ENCODE results near the gene TMEM50A. TPM values are rescaled to one million over a fixed set of nuclear protein-coding genes. Genes with fewer than 3 reads are reported as not detected.

Gene TMEM50A
- total and polyA plus RNA-seq, 9 of the 15 experiments (the other 6 are each of a cell fraction or from before 2014, with no cell fraction given): 43.7 to 195 (median 137) TPM

DNA sequence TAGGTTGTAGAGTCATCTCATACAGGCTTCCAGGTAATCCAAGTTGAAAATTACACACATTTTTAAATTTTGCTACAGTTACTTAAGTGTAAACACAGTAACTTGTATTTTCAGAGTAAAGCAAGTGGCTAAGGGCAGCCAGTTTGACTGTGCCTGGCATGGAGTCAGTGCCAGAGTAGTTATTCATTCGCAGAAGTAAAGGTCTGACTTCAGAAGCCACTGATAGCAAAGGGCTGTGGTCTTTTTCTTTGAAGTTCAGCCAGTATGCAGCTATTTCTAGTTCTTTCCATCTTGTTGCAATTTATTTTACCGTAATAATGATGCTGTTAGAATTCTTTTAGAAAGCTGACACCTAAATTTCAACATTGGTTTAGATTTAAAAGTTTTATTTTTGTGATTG, 9.4 kb downstream of the TMEM50A start:
- ATAC-seq (no peak), DNase-seq (ENCODE audit: extremely low read depth in 1 of 4, low spot score in 3 of 4) (no peak), FAIRE-seq (no peak)
- Histone ChIP-seq H4K20me1 (replicated peaks; ENCODE audit: control insufficient read depth, insufficient read depth, low read length) (no peaks in the 10 kb centered on the region), H3K79me2 (ENCODE audit: control insufficient read depth, insufficient read depth, low read length) (peaks cover 30% of the 10 kb centered on the region), H3K4me3 (no peak overlapping the region), H2AFZ (ENCODE audit: low read depth, low read length) (no peak overlapping the region), H3K9ac (ENCODE audit: insufficient read depth in 1 of 2, low read depth in 2 of 2, low read length in 2 of 2) (no peak overlapping the region), H3K9me1 (ENCODE audit: control insufficient read depth, insufficient read depth, low read length) (no peaks in the 10 kb centered on the region), H3K4me1 (replicated peaks in 1 of 2; ENCODE audit: control insufficient read depth in 2 of 2, insufficient read depth in 2 of 2, low read length in 2 of 2) (no peaks in the 10 kb centered on the region), H3K9me3 (replicated peaks; ENCODE audit: control insufficient read depth, insufficient read depth, low read depth, low read length) (peaks cover 2% of the 10 kb centered on the region; the same call in 1 of the 2 replicates), H3K27ac (ENCODE audit: extremely low read depth, low read depth, low read length) (no peak overlapping the region), H3K36me3 (ENCODE audit: control insufficient read depth, insufficient read depth, low read length) (peaks cover 75% of the 10 kb centered on the region), H3K4me2 (ENCODE audit: insufficient read depth, low read length) (no peak overlapping the region), H3K27me3 (ENCODE audit: control insufficient read depth in 2 of 2, insufficient read depth in 2 of 2, low read length in 2 of 2) (no peaks in the 10 kb centered on the region)
- intact Hi-C loops (cut with micrococcal nuclease): no loop called here
- ChIA-PET POLR2A (interaction anchor here (0.6 to 1.6 kb wide), 4 partner anchors 9 to 498 kb away, joined by 3 to 4 read pairs (median 4); partner anchors contain the start of gene RSRP1), CTCF (ENCODE audit: low intra/inter-chr PET ratio) (no interaction called here)
- no peak for TF ChIP-seq ERF (CRISPR knock-in tag; IDR thresholded peaks at IDR 0.05)
- TF ChIP-seq ZNF311 (CRISPR knock-in tag; IDR thresholded peaks at IDR 0.05): no peak
- TF ChIP-seq, protein P1, sequence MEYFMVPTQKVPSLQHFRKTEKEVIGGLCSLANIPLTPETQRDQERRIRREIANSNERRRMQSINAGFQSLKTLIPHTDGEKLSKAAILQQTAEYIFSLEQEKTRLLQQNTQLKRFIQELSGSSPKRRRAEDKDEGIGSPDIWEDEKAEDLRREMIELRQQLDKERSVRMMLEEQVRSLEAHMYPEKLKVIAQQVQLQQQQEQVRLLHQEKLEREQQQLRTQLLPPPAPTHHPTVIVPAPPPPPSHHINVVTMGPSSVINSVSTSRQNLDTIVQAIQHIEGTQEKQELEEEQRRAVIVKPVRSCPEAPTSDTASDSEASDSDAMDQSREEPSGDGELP (CRISPR knock-in tag; IDR thresholded peaks at IDR 0.05; ENCODE audit: borderline replicate concordance): no peak
- TF ChIP-seq, protein P2, sequence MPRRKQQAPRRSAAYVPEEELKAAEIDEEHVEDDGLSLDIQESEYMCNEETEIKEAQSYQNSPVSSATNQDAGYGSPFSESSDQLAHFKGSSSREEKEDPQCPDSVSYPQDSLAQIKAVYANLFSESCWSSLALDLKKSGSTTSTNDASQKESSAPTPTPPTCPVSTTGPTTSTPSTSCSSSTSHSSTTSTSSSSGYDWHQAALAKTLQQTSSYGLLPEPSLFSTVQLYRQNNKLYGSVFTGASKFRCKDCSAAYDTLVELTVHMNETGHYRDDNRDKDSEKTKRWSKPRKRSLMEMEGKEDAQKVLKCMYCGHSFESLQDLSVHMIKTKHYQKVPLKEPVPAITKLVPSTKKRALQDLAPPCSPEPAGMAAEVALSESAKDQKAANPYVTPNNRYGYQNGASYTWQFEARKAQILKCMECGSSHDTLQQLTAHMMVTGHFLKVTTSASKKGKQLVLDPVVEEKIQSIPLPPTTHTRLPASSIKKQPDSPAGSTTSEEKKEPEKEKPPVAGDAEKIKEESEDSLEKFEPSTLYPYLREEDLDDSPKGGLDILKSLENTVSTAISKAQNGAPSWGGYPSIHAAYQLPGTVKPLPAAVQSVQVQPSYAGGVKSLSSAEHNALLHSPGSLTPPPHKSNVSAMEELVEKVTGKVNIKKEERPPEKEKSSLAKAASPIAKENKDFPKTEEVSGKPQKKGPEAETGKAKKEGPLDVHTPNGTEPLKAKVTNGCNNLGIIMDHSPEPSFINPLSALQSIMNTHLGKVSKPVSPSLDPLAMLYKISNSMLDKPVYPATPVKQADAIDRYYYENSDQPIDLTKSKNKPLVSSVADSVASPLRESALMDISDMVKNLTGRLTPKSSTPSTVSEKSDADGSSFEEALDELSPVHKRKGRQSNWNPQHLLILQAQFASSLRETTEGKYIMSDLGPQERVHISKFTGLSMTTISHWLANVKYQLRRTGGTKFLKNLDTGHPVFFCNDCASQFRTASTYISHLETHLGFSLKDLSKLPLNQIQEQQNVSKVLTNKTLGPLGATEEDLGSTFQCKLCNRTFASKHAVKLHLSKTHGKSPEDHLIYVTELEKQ (CRISPR knock-in tag; IDR thresholded peaks at IDR 0.05): no peak
- TF ChIP-seq RBM22 (IDR thresholded peaks at IDR 0.05; ENCODE audit: low read depth, low read length, poor library complexity, severe bottlenecking): no peak
- no peak for TF ChIP-seq ZBED1 (IDR thresholded peaks at IDR 0.05)
- no TSS peak for BruUV-seq (replicated peaks)
- WGBS (ENCODE audit: insufficient coverage, low coverage, missing lambda C conversion rate): 90% methylated on average over 2 of the region's 2 CpGs
- in situ Hi-C loops (cut with MboI): loop anchor here (5.0 kb wide), 1 partner anchor 90 kb away; no protein-coding TSS in a partner anchor
